DMS153 (cell line): ENCODE measurements around the gene RPS27L.

Source experiments
- DNase-seq: peaks from one replicate; lab custom pipeline; 2025; lab: John Stamatoyannopoulos, UW

Gene RPS27L

GRCh38 chr15:63188247-63188925, 31.1 kb upstream of the RPS27L start:
- no peak for DNase-seq

GRCh38 chr15:63187589-63188226, 30.4 kb upstream of the RPS27L start:
- DNase-seq = no peak

GRCh38 chr15:63186065-63186464, 28.8 kb upstream of the RPS27L start:
- no peak for DNase-seq

DNA sequence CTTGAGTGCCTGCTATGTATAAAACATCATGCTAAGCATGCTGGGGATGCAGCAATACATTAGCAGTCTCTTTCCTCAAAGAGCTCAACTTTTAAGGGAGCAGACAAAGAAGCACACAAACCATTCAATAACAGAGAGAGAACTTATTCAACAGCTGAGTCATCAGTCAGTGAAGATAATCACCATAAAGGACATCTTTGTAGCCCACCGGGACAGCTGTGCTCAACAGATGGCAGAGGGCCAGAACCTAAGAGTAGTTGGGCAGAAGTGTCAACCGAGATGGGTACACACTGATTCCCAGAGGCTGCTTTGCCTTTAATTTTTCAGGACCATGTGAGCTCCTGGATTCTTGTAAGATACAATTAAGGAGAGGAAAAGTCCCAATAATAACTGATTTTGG, 27.9 kb upstream of the RPS27L start:
- DNase-seq = no peak

GRCh38 chr15:63181648-63182047, 24.4 kb upstream of the RPS27L start:
- DNase-seq = no peak

DNA sequence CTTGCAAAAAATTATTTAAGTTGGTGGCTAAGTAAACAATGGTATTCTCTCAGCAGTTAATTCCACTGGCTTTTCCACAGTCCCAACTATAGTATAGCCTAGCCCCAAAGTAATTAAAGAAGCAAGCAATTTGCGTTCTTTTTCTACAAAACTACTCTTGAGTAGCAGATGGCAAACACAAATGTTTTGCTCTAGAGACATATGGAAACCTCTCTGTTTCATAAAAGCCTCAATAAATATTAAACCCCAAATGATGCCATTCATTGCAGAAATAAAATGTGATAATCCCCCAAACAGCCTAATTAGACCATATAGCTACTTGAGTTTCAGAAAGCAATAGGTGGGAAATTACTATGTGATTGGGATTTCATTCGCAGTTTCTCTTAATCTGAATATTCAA, 23.5 kb upstream of the RPS27L start:
- no peak for DNase-seq

- no peak for DNase-seq
Observed at GRCh38 chr15:63178034-63178433, 20.8 kb upstream of the RPS27L start.

- DNase-seq = no peak
Observed at GRCh38 chr15:63176302-63176701, 19.0 kb upstream of the RPS27L start.

- no peak for DNase-seq
Observed at GRCh38 chr15:63172851-63173451, 15.7 kb upstream of the RPS27L start.

DNA sequence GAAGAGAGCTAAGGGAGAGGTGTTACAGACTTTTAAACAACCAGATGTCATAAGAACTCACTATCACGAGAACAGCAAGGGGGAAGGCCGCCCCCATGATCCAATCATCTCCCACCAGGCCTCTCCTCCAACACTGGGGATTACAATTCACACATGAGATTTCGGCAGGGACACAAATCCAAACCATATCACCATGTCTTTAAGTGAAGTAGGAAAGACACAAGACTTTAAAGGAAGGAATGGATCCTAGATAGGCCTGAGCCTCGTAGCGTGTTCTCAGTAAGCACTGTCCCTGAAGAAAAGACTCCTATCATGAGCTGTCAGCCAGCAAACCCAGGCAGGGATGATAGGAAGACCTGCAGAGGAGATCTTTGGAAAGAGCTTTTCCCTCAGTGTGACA, 15.1 kb upstream of the RPS27L start:
- no peak for DNase-seq

GRCh38 chr15:63169788-63170187, 12.5 kb upstream of the RPS27L start:
- DNase-seq = no peak

DNA sequence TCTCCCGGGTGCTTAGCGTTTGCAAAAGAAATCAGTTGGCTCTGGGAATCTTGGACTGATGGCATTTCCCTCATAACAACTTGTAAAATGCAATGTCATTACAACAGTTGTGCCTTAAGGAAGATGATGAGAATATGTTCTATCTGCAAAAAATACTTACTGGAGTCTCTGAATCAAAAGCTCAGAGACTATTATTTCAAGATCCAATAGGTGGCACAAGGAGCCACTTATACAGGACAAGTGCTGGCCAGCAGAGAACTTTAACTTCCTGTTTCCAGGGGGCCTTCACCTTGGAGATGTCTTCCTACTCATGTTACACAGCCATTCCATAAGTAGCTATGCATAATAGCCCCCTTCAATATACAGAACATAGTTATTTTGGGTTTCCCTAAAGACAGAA, 8.9 kb upstream of the RPS27L start:
- no peak for DNase-seq

DNA sequence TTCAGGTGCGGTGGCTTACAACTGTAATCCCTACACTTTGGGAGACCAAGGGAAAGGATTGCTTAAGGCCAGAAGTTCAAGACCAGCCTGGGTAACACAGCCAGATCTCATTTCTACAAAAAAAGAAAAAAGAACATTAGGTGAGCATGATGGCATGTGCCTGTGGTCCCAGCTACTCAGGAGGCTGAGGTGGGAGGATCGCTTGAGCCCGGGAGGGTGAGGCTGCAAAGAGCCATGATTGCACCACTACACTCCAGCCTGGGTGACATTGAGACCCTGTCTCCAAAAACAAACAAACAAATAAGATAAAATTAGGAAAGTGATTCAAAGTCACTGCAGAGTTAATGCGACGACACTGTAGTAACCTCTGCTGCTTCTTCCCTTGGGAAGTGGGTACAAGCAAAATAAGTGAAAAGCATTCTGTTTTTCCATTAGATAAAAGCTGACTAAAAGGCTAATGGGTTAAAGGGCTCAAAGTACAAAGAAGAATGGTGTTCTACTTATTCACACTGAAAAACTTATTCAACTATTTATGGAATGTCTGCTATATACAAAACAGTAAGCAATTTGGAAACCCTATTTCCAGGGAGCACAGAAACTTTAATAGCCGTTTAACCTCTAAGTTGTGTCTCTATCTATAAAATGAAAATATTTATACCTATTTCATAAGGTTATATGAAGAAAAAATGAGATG, 8.0 kb upstream of the RPS27L start:
- no peak for DNase-seq

DNA sequence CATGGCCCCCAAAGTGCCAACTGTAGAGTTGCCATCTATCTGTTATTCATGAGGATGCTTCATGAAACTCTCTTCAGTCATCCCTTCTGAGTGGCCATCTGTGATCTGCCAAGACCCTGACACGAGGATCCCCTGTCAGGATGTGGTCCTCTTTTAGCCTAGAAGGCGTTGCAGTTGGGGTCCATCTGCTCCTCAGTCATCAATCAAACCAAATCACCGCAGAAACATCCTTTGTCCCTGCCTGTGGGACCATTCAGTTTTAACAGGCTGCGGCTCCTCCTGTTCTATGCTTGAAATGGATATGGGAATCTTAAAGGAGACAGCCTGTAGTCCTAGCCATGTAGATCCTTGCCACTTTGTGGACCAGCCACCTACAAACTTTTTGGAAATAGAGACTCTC, 5.9 kb upstream of the RPS27L start:
- no peak for DNase-seq

GRCh38 chr15:63160638-63161037, 3.4 kb upstream of the RPS27L start:
- no peak for DNase-seq

GRCh38 chr15:63157891-63158431, 684 bp upstream of the RPS27L start:
- DNase-seq = no peak

GRCh38 chr15:63156755-63157117, 541 bp downstream of the RPS27L start:
- DNase-seq = no peak

DNA sequence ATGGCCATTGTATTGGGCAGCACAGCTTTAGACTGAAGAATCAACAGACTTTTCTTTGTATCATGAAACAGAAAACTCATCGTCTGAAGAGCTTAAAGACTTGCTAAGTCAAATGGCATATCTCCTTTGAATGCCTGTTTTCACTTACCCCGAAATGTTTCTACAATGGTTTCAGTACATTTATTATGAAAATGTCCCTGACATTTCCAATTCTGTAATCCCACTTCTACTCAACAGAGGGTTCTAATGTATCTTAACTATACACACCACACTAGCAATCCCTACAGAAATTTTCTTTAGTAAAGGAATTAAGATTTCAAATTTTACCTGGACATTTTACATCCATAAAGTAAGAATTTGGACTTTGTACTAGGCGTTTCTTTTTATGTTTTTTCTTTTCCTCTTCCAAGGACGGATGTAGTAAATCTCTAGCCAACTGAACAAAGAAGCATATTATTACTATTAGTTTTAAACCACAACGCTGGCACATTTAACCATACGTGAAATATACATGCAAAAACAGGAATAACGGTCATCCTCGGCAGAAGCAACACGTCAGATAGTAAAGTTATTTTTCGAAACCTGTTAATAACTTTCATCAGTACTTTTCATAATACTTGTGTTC, 1.1 kb downstream of the RPS27L start:
- DNase-seq = no peak

DNA sequence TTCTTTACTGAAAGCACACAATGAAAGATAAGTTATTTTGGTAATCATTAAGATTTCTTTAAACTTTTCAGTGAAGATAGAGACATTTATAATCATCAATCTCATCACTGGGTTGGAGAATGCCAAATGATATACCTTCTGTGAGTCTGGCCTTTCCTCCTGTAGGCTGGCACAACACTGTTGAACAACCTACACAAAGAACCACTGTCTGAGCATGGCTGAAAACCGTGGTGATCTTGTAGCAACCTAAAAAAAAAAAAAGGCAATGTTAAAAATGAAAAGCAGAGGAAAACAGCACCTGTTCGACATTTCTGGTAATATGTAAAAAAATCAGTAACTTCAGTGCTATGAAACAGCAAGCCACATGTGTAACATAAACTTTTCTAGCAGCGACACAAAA, 1.8 kb downstream of the RPS27L start:
- no peak for DNase-seq

GRCh38 chr15:63151665-63152064, 5.6 kb downstream of the RPS27L start:
- DNase-seq = no peak

DNA sequence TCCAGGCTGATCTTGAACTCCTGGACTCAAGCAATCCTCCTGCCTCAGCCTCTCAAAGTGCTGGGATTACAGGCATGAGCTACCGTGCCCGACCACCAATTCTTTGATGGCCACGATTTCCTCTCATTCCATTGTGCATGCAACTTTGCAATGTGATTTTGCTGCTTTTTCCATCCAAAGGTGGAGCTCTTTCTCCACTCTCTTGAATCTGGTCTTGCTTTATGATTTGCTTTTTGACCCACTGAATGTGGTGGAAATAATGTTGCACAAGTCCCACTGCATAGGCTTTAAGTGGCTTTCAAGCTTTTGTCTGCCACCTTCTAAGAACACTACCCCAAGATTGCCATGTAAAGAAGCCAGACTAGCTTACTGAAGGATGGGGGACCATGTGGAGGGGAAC, 10.6 kb downstream of the RPS27L start:
- no peak for DNase-seq

- DNase-seq = no peak
Observed at GRCh38 chr15:63145426-63145825, 11.9 kb downstream of the RPS27L start.
